Purkinje cell (primary cell): ENCODE data around the gene RHBDL1. TPM values are rescaled to one million over a fixed set of nuclear protein-coding genes. Genes with fewer than 3 reads are reported as not detected.

Source experiments
- polyA plus RNA-seq: library from polyadenylated mRNA; unstranded; fragments of >200 nt; fragmentation: Nextera tagmentation; gene quantifications from 2 replicates; pipeline ENCODE4 v1.2.1, GENCODE V29; 2014

RHBDL1 gene
- 0.89 and 2.3 TPM in 2 replicates for polyA plus RNA-seq

DNA sequence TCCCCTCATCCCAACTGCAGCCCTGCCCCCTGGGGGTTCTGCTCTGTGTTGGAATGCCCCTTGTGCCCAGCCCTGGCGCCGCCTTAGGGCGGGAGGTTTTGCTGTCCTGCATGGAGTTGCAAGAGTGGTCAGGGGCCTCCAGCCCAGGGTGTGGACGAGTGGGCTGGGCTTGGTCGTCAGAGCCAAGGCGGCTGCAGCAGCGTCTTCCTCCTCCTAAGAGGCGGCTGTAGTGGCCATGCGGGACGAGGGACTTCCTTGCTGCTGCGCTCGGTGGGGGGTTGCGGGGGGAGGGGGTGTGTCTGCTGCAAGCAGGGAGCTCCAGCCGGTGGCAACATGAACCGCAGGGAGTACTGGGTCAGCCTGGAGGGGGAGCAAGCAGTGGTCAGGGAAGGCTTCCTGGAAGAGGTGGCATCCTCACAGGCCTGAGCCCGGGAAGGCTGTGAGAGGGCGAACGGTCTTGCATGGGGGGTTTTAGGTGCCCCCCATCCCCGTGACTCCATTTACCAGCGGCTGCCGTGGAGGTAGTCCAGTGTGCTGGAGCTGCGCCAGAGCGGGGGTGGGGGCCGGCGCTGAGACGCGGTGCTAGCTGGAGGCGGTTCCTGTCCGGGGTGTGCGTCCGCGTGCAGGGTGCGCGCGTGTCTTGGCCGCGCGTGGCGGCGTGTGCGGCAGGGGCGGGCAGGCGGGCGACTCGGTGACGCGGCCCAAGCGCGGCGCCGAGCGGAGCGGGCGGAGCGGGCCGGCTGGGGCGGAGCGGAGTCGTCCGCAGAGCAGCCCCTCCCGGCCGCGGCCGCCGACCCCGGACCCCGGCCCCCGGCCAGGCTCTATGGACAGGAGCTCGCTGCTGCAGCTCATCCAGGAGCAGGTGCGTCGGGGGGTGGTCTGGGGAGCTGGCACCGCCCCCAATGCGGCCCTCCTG, at the start of gene RHBDL1:
RHBDL1 (plus strand) TSS at position 704 of the 916 bp plus-strand sequence; CDS start at position 824, 120 bp downstream.

DNA sequence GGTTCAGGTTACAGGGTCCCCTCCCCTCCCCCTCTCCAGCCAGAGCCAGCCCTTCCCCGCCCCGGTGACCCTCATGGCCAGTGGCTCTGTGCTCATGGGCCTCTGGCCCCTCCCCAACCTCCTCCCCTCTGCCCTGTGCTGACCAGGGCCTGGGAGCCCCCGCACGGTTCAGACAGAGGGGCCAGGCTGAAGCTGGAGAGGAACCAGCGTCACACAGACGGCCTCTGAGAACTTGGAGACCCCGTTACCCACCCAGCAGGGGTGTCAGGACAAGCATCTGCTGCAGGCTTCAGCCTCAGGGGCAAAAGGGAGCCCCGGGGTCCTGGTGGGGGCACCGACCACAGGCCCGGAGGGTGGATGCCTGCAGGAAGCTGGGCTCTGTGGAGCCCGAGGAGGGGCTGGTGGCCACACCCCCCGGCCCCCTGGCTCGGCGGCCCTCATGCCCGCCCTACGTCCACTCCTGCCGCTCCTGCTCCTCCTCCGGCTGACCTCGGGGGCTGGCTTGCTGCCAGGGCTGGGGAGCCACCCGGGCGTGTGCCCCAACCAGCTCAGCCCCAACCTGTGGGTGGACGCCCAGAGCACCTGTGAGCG, 44.6 kb upstream of the RHBDL1 start, which contains the start of gene WFIKKN1:
WFIKKN1 (plus strand) TSS at position 171 of the 591 bp plus-strand sequence; CDS start at position 440, 269 bp downstream.

DNA sequence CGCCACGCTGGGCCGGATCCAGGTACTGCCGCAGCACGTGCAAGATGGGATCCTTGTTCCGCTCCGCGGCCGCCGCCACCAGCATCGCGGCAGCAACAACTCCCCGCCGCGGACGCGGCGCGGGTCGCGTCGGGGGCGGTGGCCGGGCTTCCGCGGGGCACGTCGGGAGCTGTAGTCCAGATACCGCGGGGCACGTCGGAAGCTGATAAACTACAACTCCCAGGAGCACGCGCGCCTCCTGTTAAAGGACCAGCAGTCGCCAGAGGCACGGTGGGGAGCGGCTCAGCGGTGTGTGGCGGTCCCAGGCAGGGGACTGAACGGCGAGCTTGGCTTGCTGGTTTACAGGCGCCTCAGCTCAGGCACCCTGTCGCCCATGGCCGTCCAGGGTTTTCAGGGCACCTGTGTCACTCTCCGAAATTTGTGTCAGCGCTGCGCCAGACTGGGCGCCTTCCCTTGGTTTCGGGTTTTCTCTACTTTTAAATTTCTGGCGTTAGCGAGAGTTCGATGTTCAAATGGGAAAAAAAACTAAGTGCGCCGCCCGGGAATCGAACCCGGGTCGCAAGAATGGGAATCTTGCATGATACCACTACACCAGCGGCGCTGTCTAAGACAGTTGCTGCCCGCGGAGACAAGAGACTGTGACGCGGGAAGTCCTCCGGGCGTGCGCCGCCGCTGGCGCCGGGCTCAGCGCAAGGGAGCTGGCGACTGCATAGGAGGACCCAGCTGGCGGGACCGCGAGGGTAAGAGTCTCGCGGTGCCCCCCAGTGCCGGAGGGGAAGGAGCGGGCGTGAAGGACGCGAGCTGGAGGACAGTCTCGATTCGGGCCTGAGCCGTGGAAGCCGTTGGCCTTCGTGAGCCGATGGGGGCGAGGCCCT, 39.0 kb upstream of the RHBDL1 start, which contains the start of gene METTL26:
METTL26 (minus strand) TSS at position 100 of the 875 bp plus-strand sequence; CDS start at position 85, 15 bp downstream.

DNA sequence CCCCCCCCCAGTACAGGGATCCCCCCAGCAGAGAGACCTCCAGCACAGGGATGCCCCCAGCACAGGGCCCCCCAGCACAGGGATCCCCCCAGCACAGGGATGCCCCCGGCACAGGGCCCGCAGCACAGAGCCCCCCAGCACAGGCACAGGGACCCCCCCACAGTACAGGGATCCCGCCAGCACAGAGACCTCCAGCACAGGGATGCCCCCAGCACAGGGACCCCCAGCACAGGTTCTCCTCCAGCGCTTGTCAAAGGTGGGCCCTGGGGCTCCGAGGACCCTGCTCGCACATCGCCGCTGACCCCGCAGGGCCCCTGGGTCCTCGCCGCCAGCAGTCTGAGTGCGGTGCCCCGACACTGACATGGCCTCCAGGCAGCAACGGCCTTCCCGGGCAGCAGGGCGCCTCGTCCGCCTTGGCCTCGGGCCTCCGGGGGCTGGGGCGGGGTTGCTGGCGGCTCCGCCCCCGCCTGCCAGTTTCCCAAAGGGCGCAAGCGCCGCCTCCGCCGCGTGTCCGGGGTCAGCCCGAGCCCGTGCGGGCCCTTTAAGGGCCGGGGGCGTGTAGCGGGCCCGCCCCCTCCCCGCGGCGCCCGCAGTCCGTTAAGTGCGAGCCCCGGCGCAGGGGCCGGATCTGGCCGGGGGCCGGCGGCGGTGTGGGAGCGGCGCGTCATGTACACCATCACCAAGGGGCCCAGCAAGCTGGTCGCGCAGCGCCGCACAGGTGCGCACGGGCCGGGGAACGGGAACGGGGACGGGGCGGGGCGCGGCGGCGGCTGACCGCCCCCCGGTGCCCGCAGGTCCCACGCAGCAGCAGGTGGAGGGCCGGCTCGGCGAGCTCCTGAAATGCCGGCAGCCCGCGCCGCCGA, 33.9 kb upstream of the RHBDL1 start, which contains the start of gene MCRIP2:
MCRIP2 (plus strand) TSS at position 503 of the 863 bp plus-strand sequence; CDS start at position 667, 164 bp downstream.

DNA sequence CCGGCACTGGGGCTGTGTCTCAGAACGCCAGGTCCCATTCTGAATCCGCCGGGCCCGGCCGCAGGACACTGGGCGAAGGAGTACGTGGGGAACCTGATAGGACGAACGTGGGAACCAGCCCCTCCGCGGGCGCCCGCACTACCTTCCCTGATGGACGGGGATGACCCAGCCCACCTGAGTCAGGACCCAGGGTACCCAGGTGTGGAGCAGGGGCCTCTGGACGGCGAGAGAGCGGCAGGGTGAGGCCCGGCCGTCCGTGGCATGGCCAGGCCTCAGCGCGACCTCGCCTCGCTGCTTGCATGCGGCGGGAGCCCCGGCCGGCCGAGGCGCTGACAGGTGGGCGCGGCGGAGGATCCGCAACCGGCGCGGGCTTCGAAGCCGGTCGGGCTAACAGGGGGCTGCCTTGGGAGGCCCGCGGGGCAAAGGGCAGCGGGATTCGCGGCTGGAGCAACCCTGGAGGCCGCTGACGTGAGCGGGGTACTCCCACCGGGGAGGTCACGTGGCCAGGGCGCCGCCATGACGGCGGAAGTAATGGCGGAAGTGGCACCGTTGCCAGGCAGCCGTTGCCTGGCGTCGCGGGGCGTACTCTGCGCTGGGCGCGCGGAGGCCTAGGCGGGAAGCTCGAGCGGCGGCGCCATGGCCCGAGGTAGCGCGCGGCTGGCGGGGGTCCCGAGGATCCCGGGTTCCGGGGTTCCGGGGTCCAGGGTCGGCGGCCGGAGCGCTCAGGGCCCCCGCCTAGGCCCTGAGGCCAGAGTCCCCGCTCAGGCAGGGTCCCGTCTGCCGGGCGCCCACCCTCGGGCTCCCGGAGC, 26.5 kb upstream of the RHBDL1 start, which contains the start of gene WDR90:
WDR90 (plus strand) TSS at position 585 of the 809 bp plus-strand sequence; CDS start at position 637, 52 bp downstream.

DNA sequence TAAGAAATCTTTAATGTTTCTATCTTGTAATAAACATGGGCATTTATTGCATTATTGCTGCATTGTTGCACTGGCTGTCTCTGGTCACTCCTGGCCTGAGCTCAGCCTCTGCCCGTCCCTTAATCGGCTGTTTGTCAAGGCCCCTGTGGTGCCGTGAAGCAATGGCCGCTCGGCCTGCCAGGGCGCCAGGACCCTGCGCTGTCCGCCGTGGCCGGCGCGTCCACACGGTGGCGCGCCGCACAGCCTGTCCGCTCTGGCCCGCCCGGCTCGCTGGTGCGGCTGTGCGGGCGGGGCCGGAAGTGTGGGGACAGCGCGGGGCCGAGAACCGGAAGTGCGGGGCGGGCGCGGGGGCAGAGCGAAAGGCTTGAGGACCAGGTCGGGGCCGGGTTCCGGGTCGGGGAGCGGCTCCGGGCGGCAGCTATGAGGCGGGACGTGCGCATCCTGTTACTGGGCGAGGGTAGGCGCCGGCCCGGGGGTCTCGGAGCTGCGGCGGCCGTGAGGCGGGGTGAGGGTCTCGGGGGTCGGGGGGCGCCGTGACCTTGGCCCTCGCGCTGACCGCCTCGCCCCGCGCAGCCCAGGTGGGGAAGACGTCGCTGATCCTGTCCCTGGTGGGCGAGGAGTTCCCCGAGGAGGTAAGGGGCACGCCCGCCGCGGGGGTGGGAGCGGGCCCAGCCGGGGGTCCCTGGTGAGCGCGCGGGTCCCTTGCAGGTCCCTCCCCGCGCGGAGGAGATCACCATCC, 7.5 kb upstream of the RHBDL1 start, which contains the start of gene RHOT2:
RHOT2 (plus strand) TSS at position 353 of the 739 bp plus-strand sequence; CDS start at position 421, 68 bp downstream.

DNA sequence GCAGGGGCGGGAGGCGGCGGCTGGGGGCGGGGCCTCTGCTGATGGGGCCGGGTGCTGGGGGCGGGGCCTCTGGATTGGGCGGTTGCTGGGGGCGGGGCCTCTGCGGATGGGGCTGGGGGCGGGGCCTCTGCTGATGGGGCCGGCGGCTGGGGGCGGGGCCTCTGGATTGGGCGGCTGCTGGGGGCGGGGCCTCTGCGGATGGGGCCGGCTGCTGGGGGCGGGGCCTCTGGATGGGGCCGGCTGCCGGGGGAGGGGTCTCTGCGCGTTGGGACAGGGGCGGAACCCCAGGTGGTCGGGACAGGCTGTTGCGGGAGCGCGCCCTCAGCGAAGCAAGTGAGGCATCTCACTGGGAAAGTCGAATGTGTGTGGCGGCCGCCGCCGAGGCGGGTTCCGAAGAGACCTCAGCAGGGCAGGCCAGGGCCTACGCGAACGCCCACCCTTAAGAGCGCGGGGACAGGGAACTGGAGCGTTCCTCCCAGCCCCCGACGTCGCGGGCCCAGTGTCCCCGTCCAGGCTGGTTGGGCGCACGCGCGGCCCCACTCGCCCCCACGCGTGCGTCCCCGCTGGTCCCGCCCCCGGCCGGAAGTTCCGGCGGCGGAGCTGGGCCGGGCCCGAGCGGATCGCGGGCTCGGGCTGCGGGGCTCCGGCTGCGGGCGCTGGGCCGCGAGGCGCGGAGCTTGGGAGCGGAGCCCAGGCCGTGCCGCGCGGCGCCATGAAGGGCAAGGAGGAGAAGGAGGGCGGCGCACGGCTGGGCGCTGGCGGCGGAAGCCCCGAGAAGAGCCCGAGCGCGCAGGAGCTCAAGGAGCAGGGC, 4.5 kb downstream of the RHBDL1 start, which contains the start of gene STUB1:
STUB1 (plus strand) TSS at position 597 of the 811 bp plus-strand sequence; CDS start at position 713, 116 bp downstream.

DNA sequence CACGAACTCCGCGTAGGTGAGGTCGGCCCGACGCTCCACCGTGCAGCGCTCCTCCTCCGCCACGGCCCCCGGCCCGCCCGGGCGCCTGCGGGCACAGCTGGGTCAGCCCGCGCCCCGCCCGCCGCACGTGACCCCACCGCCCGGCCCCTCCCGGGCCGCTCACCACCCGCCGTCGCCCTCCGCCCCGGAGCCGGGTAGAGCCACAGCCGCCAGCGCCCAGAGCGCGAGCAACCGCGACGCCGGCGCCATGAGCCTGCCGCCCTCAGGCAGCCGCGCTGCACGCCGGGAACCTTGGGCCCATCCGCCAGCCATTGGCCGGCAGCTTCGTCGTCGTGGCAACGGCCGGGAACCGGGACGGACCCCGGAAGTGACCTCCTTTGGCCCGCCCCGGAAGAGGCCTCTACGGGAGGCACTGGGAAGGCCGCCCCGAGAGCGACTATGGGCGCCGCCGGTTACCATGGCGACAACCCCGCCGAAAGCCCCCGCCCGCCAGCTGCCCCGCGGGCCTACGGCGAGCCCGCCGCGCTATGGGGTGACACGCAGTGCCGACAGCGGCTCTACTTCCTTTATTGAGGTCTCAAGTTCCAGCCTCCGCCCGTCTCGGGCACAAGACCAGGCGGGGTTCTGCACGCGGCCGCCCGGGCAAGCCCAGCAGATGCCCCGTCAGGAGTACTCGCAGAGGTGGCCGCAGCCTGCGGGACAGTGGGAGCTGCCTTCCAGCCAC, 8.8 kb downstream of the RHBDL1 start, which contains the start of gene JMJD8:
JMJD8 (minus strand) TSS at position 264 of the 724 bp plus-strand sequence; CDS start at position 249, 15 bp downstream.

DNA sequence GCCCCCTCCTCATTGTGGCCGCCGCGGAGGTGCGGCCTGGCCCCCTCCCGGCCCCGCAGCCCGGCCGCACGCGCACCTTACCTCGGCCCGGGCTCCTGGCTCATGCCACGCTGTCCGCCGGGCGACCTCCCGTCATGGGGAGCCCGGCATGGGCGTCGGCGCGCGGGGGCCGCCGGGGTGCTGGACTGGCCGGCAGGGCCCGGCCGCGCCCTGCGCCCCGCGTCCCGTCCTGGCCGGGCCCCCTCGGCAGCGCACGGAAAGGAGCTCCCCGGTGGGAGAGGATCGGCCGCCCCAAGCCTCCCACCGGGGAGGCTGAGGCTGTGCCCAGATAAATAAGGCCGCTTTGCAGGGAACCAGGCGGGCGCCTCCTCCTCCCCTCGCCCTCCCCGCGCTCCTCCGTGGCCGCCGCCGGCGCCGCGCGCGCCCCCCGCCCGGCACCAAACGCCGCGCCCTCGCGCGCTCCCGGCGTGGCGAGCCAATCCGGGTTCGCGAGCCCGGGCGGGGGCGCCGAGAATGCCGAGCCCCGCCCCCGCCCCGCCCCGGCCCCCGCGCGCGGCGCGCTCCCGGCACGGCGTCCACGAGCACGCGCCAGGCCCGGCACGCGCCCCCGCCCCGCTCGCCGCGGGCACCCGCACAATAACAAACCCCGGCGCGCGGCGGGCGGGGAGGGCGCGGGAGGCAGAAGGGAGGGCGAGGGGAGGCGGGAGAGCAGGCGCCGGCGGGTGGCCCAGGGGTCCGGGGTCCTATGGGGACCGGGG, 30.1 kb downstream of the RHBDL1 start, which contains the start of gene FBXL16:
FBXL16 (minus strand) TSS at position 371 of the 758 bp plus-strand sequence. CDS start 8,396 bp downstream, outside the sequence.

DNA sequence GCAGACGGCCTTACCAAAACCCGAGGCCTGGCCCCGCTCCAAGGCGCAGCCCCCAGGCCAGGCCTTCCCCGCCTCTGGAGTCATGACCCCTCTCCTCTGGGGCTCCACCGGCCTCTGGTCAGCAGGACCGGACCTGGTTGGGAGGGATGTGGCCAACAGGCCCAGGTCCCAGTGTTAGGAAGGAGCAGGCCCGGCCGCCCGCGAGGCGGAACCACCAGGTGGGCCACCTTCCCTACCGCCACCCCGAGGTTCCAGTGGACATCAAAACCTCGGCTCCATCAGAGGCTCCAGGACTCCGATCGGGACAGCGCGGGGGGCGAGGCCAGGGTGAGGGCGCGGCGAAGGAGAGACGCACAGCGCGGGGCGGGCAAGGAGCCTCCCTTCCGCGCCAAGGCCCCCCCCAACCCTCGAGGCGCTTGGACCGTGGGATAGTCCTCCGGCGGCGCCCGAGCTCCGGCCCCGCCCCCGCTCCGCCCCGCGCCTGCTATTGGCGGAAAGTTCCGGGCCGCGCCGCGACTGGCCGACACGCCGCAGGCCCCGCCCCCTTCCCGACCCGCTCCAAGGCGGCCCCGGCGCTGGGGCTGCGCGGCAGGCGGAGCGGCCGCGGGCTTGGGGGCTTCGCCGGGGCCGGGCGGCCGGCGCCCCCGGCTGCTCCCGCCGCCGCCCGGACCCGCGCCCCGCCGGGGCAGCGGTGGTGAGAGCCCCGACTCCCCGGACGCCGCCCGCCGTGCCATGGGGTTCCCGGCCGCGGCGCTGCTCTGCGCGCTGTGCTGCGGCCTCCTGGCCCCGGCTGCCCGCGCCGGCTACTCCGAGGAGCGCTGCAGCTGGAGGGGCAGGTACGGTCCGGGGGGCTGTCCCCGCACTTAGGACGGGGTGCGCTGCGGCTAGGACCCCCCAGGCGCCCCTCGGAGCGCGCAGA, 39.3 kb downstream of the RHBDL1 start, which contains the start of gene METRN:
METRN (plus strand) TSS at position 561 of the 919 bp plus-strand sequence; CDS start at position 733, 172 bp downstream.

DNA sequence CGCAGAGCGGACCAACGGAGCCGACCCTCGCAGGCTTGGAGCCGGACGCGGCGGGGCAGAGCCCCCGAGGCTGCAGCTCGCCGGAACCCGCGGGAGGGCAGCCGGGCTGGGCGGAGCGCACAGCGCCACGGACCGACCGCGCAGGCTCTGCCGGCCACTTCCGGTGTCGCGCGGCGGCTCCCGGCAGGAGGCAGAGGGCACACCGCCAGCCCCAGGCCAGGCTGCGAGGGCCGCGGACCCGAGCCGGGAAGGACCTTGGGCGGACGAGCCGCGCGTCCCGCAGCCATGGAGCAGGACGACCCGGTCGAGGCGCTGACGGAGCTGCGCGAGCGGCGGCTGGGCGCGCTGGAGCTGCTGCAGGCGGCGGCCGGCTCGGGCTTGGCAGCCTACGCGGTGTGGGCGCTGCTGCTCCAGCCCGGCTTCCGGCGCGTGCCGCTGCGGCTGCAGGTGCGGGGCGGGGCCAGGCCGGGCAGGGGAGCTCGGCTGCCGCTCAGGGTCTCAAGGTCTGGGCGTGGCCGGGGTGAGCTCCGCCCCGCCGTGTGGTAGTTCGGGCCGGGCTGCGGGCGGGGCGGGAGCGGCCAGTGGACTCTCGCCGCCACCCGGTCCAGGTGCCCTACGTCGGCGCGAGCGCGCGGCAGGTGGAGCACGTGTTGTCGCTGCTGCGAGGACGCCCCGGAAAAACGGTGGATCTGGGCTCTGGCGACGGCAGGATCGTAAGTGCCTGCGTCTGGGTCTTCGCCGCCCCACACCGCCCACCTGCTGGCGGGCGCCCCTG, 45.7 kb downstream of the RHBDL1 start, which contains the start of gene ANTKMT:
ANTKMT (plus strand) TSS at position 157 of the 775 bp plus-strand sequence; CDS start at position 286, 129 bp downstream.

DNA sequence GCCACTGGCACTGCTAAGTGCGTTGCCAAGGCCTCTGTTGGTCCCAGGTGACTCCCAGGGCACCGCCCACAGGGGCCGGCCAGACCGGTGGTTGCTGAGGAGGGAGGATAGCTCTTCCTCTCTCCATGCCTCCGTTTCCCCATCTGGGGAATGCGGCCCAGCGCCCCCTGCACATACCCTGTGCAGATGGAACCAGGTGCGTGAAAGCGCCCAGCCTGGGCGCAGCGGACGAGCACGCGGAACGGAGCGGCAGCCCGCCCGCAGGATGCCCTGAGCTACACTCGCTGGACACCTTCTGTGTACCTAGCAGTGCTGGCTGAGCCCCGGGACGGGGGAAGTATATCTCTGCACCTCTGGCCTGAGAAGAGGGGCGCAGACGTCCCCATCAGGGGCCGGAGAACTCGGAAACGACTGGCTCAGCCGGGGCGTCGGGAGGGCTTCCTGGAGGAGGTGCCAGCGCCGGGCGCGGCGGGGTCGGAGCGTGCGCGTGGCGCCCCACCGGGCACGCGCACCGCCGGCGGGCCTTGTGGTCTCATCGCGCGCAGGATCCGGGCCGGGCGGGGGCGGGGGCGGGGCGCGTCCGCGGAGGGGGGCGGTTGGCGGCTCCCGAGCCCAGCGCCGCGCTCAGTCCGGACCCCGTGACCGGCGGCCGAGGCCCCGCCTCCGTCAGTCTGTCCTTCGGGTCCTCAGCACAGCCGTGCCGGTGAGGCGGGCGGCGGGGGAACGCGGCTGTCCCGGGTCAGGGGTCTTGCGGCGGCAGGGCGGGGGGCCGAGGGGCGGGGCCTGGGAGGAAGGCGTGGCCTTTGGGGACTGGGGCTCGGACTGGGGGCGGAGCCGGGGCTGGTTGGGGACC, 51.2 kb downstream of the RHBDL1 start, which contains the start of the genes CCDC78 and HAGHL:
CCDC78 (minus strand) TSS at position 6 of the 853 bp plus-strand sequence. CDS start 76 bp downstream, outside the sequence.
HAGHL (plus strand) TSS at position 669 of the 853 bp plus-strand sequence. CDS start 404 bp downstream, outside the sequence.

